ENCODE measurements around the gene FUNDC2.

Gene FUNDC2

GRCh38 chrX:155054255-155054654 lies 27.6 kb downstream of the FUNDC2 start:
- no peak for DNase-seq (ENCODE audit: extremely low spot score)
- POLR2A ChIA-PET, result no interaction called here
- TF ChIP-seq, protein P1, sequence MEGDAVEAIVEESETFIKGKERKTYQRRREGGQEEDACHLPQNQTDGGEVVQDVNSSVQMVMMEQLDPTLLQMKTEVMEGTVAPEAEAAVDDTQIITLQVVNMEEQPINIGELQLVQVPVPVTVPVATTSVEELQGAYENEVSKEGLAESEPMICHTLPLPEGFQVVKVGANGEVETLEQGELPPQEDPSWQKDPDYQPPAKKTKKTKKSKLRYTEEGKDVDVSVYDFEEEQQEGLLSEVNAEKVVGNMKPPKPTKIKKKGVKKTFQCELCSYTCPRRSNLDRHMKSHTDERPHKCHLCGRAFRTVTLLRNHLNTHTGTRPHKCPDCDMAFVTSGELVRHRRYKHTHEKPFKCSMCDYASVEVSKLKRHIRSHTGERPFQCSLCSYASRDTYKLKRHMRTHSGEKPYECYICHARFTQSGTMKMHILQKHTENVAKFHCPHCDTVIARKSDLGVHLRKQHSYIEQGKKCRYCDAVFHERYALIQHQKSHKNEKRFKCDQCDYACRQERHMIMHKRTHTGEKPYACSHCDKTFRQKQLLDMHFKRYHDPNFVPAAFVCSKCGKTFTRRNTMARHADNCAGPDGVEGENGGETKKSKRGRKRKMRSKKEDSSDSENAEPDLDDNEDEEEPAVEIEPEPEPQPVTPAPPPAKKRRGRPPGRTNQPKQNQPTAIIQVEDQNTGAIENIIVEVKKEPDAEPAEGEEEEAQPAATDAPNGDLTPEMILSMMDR (IDR thresholded peaks at IDR 0.05; ENCODE audit: control extremely low read depth, extremely low read depth, low read depth, missing control alignments), result no peak
- CTCF ChIA-PET, result interaction anchor here (4.6 kb wide), 1 partner anchor 136 kb away, joined by 25 read pairs; no protein-coding TSS in a partner anchor

DNA sequence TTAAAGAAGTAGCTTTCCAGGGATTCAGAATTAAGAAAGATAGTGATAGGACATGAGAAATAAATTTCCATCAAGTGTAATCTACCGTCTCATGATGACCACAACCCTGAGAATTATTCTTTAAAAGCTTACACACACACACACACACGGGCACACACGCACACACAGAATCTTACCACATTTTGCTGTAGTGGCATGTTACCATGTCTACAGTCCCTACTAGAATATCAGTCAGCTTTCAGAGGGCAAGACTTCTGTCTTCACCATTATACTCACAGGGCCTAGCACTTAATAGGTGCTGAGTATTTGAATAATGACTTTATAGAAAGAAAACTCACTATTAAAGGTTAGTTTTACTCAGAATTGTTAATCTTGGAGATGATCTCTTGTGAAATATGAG lies 28.9 kb downstream of the FUNDC2 start:
- POLR2A ChIA-PET, result no interaction called here
- TF ChIP-seq, protein P1 (IDR thresholded peaks at IDR 0.05; ENCODE audit: control extremely low read depth, extremely low read depth, low read depth, missing control alignments), result no peak
- no peak for DNase-seq (ENCODE audit: extremely low spot score)
- CTCF ChIA-PET, result interaction anchor here (4.6 kb wide), 1 partner anchor 138 kb away, joined by 25 read pairs; no protein-coding TSS in a partner anchor

DNA sequence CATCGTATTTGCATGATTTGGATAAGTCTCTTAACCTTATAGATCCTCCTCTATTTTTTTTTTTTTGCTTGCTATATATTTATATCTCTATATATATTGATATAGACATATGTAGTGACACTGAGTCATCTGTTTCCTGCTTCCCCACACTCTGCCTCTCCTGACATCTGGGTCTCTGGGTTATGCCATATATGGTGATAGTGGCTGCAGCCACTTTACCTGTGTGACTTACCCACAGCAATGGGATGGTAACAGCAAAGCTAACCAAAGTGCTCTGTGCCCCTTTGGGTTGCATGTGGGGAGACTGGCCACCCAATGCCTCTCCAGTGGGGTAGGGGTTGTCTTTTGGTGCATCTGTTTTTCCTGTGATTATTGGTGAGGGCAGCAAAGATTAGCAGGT lies 29.8 kb downstream of the FUNDC2 start:
- CTCF ChIA-PET, result interaction anchor here (0.6 to 4.6 kb wide), 20 partner anchors 8 to 160 kb away, joined by 3 to 27 read pairs (median 5); partner anchors contain the start of genes FUNDC2 and VBP1
- TF ChIP-seq, protein P1 (IDR thresholded peaks at IDR 0.05; ENCODE audit: control extremely low read depth, extremely low read depth, low read depth, missing control alignments), result no peak
- DNase-seq (ENCODE audit: extremely low spot score), result no peak
- POLR2A ChIA-PET, result no interaction called here

DNA sequence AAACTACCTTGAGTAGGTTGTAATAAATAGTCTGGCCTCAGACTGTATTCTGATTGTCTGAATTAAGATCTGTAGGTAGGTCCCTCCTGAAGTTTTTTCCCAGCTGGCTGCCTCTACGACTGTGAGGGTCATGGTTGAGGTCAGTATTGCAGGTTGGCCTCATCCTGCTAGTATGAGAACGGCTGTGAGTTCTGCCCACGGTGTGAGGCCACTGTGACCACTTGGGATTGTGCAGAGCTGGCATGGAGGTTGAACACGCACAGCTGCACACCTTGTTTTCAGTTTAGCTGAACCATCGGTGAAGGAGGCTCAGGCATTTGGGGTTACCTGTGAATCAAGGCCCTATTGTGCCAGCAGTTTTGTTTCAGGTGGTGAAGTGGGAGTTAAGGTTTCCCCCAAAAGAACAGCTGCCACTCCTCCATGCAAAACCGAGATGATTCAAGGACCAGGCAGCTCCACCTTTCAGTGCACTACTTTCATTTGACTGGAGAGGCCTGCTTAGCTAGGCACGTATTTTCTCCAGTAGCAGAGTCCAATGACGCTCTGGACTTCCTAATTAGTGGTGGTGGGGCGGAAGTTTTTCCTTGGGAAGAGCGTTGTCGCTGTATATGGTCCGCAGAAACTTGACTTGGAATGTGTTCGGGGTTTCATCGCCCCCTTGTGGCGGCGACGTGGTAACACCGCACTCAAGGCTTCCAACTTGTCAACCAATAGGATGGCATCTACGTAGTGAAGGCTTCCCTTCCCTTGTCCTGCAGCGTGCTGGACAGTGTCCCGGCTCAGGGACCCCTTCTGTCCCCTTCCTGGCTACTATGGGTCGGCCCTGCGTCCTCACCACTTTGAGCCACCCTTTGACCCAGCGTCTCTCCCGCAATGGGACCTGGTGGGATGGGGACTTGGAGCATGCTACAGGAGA lies 30.5 kb downstream of the FUNDC2 start:
- DNase-seq (ENCODE audit: extremely low spot score), result peak; percentile 51

GRCh38 chrX:155061760-155062159 lies 35.1 kb downstream of the FUNDC2 start:
- ChIA-PET POLR2A (no interaction called here), CTCF (interaction anchor here (1.2 to 1.9 kb wide), 5 partner anchors 10 to 144 kb away, joined by 3 to 9 read pairs (median 4); no protein-coding TSS in a partner anchor)
- TF ChIP-seq, protein P1 (IDR thresholded peaks at IDR 0.05; ENCODE audit: control extremely low read depth, extremely low read depth, low read depth, missing control alignments), result no peak
- no peak for DNase-seq (ENCODE audit: extremely low spot score)

More for the DNA sequence above, 30.5 kb downstream of the FUNDC2 start:
- TF ChIP-seq, protein P1 (IDR thresholded peaks at IDR 0.05; ENCODE audit: control extremely low read depth, extremely low read depth, low read depth, missing control alignments), result peak; percentile 61
- ChIA-PET POLR2A (interaction anchor here (0.7 kb wide), 1 partner anchor 31 kb away, joined by 5 read pairs; the partner anchor contains the start of gene FUNDC2), CTCF (interaction anchor here (0.6 to 4.6 kb wide), 21 partner anchors 8 to 160 kb away, joined by 3 to 27 read pairs (median 5); partner anchors contain the start of genes FUNDC2 and VBP1)

DNA sequence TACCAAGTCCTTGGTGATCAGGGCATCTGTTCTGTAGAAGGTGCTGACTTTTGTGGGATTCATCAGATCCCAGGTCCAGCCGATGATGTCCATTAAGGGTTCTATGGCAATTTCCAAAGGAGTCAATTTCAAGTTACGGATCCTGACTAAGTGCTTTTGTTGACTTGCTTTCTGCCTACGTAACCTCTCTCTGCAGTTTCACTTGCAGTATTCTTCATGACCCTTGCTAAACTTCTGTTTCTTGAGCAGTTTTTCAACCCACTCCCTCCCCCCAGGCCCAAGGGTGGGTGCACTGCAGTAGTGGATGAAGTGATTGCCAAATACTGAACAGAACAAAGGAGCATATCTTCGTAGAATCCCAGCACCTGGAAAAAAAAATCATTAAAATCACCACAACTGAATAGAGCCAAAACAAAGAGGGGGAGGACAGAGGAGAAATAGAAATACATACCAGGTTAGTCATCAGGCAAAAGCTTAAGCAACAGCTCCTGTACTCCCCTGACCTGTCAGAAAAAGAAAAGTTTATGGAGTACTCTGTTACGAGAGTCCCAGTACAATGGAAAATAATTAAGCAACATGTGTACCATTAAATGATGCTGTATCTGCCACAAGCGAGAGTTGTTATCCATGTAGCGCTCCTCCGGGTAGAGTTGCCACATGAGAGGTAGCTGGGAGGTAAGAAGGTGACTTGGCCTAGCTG lies 38.5 kb downstream of the FUNDC2 start:
- DNase-seq (ENCODE audit: extremely low spot score), result no peak
- TF ChIP-seq, protein P1 (IDR thresholded peaks at IDR 0.05; ENCODE audit: control extremely low read depth, extremely low read depth, low read depth, missing control alignments), result no peak
- ChIA-PET POLR2A (no interaction called here), CTCF (no interaction called here)

Data from GM10248 (cell line).